MM.1S (cell line): ENCODE data around the gene SLC25A26.

Experiments used
- EZH2 ChIP-seq: fragments of 300-600 bp; sonication (generic); optimal IDR thresholded peaks from 2 replicates; pipeline ENCODE3; 2017; ENCODE audit warnings: low read depth, mild to moderate bottlenecking, antibody characterized with exemption, low read length, mixed read lengths
- EZH2phosphoT487 ChIP-seq: fragments of 300-600 bp; sonication (generic); IDR thresholded peaks from 2 replicates; pipeline ENCODE4 v1.6.1; 2018; ENCODE audit warnings: antibody characterized with exemption, low read length
- TF ChIP-seq, protein P1 (sequence below): fragments of 300-600 bp; sonication (generic); IDR thresholded peaks from 2 replicates; pipeline ENCODE4 v1.5.1; 2016; ENCODE audit warnings: antibody characterized with exemption, low read length, mixed read lengths

DNA sequence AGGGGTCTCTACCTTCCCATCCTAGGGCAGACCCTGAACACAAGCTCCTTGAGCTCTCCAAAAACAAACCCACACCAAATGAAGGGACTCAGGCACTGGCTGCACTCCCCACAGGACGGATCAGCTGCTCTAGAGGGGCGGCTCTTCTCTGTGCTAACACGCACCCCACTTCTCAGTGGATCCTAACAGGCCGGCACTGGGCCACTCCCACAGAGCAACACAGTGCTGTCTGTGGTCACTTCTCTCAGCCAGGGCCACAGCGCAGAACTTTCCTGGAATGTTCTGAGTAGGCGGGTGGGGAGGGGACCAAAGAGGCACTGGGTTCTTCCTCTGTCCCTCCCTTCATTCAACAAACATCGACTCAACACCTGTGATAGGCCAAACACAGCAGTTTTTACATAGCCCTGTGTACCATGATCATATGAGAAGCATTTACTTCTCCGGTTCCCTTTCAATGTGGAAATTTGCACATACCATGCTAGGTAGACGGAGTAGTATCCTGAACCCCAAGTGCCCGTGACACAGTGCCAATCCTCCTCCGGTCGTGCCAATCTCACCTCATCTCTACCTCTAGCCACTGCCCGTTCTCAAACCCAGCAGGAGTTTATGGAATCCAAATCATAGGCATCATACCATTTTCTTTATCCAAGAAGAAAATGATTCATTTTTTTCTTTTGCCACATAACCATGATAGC lies 181.9 kb downstream of the SLC25A26 start:
- TF ChIP-seq, protein P1, sequence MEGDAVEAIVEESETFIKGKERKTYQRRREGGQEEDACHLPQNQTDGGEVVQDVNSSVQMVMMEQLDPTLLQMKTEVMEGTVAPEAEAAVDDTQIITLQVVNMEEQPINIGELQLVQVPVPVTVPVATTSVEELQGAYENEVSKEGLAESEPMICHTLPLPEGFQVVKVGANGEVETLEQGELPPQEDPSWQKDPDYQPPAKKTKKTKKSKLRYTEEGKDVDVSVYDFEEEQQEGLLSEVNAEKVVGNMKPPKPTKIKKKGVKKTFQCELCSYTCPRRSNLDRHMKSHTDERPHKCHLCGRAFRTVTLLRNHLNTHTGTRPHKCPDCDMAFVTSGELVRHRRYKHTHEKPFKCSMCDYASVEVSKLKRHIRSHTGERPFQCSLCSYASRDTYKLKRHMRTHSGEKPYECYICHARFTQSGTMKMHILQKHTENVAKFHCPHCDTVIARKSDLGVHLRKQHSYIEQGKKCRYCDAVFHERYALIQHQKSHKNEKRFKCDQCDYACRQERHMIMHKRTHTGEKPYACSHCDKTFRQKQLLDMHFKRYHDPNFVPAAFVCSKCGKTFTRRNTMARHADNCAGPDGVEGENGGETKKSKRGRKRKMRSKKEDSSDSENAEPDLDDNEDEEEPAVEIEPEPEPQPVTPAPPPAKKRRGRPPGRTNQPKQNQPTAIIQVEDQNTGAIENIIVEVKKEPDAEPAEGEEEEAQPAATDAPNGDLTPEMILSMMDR: no peak
- TF ChIP-seq EZH2 (no peak), EZH2phosphoT487 (no peak)
